Liver (tissue), 3 donors: ENCODE measurements around the gene SLC12A7.
A peak's percentile ranks its signal among the peaks of the same experiment; 100 is the strongest.

Experiments used
- ATF3 ChIP-seq: IDR thresholded peaks from 2 replicates; pipeline ENCODE4 v1.6.1; 2016; ENCODE audit warnings: antibody characterized with exemption
- CTCF ChIP-seq: fragments of 150-350 bp; IDR thresholded peaks from 2 replicates; pipeline ENCODE4 v1.5.1; 2017; ENCODE audit warnings: improper control_type of control experiment, low read depth, low read length; ENCODE audit not compliant: missing input control
- HNF4A ChIP-seq, 2 donors: conservative IDR thresholded peaks; 2 replicates each; pipeline ENCODE4 v1.6.1; 2016; ENCODE audit warnings: antibody characterized with exemption in 2 of 2, mild to moderate bottlenecking in 2 of 2
- RAD21 ChIP-seq, 2 donors: IDR thresholded peaks; 2 replicates each; pipeline ENCODE4 v1.6.1; 2016; ENCODE audit warnings: antibody characterized with exemption in 2 of 2, mild to moderate bottlenecking in 2 of 2
- RXRA ChIP-seq, 2 donors: IDR thresholded peaks; 2 replicates each; pipeline ENCODE4 v1.6.1; 2017 to 2018; ENCODE audit warnings: antibody characterized with exemption in 2 of 2, mild to moderate bottlenecking in 1 of 2
- TAF1 ChIP-seq: conservative IDR thresholded peaks from 2 replicates; pipeline ENCODE4 v1.6.1; 2016; ENCODE audit warnings: antibody characterized with exemption, mild to moderate bottlenecking
- YY1 ChIP-seq: IDR thresholded peaks from 2 replicates; pipeline ENCODE4 v1.6.1; 2016; ENCODE audit warnings: antibody characterized with exemption, mild to moderate bottlenecking
- ZBTB33 ChIP-seq: IDR thresholded peaks from 2 replicates; pipeline ENCODE4 v1.6.1; 2016; ENCODE audit warnings: antibody characterized with exemption
- TF ChIP-seq, protein P1 (sequence below): IDR thresholded peaks from 2 replicates; pipeline ENCODE4 v1.6.1; 2016; ENCODE audit warnings: antibody characterized with exemption, mild to moderate bottlenecking
- donor health status: healthy.
- donor health status: healthy.

DNA sequence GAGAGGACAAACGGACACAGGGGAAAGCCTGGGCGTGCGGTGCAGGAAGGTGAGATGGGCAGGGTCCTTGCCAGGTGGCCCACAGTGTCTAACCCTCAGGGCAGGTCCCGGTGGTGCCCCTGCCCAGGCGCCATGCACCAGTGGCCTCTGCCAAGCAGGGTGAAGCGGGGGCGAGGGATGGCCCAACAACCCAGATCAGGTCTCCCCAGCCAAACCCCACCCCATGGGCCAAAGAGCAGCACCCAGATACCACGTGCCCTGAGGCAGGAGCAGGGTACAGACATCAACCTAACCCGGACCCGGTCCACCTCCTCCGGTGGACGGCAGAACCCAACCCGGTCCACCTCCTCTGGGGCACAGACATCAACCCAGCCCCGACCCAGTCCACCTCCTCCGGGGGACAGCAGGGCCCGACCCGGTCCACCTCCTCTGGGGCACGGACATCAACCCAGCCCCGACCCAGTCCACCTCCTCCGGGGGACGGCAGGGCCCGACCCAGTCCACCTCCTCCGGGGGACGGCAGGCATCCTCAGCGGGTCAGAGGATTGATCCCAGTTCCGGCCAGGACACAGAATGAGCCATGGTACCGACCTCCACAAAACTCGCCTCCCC, 12.8 kb downstream of the SLC12A7 start:
- TF ChIP-seq CTCF, result no peak
- TF ChIP-seq TAF1, result no peak
- no peak for TF ChIP-seq ATF3
- TF ChIP-seq, protein P1, sequence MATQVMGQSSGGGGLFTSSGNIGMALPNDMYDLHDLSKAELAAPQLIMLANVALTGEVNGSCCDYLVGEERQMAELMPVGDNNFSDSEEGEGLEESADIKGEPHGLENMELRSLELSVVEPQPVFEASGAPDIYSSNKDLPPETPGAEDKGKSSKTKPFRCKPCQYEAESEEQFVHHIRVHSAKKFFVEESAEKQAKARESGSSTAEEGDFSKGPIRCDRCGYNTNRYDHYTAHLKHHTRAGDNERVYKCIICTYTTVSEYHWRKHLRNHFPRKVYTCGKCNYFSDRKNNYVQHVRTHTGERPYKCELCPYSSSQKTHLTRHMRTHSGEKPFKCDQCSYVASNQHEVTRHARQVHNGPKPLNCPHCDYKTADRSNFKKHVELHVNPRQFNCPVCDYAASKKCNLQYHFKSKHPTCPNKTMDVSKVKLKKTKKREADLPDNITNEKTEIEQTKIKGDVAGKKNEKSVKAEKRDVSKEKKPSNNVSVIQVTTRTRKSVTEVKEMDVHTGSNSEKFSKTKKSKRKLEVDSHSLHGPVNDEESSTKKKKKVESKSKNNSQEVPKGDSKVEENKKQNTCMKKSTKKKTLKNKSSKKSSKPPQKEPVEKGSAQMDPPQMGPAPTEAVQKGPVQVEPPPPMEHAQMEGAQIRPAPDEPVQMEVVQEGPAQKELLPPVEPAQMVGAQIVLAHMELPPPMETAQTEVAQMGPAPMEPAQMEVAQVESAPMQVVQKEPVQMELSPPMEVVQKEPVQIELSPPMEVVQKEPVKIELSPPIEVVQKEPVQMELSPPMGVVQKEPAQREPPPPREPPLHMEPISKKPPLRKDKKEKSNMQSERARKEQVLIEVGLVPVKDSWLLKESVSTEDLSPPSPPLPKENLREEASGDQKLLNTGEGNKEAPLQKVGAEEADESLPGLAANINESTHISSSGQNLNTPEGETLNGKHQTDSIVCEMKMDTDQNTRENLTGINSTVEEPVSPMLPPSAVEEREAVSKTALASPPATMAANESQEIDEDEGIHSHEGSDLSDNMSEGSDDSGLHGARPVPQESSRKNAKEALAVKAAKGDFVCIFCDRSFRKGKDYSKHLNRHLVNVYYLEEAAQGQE, result peak; percentile 68
- TF ChIP-seq HNF4A (conservative IDR thresholded peaks at IDR 0.05), result peak; percentile 89 to 94
- no peak for TF ChIP-seq ZBTB33
- TF ChIP-seq RAD21 (IDR thresholded peaks at IDR 0.05), result peak; percentile 35 to 39
- peak; percentile 88 to 98 for TF ChIP-seq RXRA (IDR thresholded peaks at IDR 0.05)
- TF ChIP-seq YY1, result peak; percentile 84
